ENCODE results near the gene SEZ6L. TPM values are rescaled to one million over a fixed set of nuclear protein-coding genes. Genes with fewer than 3 reads are reported as not detected.
A peak's percentile ranks its signal among the peaks of the same experiment; 100 is the strongest.

SEZ6L gene
- total RNA-seq, 4 donors from 2014 or later = 0.19 to 0.52 (median 0.22) TPM; not detected in 1

DNA sequence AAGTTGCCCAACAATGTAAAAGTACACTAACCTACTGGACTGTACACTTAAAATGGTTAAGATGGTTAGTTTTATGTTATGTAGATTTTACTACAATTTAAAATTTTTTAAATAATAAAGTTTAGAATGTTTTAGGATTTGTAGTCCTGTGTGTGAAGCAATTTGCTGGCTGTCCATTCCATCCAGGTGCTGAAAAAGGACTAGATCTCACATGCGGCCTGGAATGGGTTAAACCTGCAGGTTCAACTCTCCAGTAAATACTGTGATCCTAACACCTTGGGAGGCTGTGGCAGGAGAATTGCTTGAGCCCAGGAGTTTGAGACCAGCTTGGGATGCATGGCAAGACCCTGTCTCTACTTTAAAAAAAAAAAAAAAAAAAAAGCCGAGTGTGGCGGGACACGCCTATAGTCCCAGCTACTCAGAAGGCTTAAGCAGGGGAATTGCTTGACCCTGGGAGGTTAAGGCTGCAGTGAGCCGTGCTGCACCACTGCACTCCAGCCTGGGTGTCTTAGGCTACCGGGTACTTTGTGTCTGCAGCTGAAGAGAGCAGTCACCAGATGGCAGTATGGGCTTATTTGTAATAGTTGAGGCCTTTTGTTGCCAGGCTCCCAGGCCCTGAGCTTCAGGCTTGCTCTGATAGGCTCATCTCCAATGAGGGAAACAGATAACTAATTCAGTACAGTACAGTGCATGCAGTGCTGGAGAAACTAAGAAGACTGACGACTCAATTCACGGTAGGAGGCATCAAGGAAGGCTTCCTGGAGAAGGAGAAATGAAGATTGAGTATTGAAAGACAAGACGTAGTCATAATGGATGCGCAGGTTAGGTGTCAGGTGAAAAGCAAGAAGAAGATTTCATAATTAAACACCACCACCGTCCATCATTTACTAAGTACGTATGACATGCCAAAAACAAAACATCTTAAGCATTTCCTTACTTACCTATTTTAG is 195.1 kb downstream of the SEZ6L start:
- WGBS, 2 donors = 38 to 39% methylated on average over 12 of the region's 12 CpGs
- DNase-seq (ENCODE audit: low spot score in 2 of 2) = peak in 1 of 2 donors; percentile 43
- intact Hi-C loops (cut with DNase I; ENCODE audit: low total_unique reads) = no loop called here
- TF ChIP-seq CTCF (IDR thresholded peaks at IDR 0.05) = no peak
- TF ChIP-seq POLR2A (IDR thresholded peaks at IDR 0.05) = no peak
- H3K4me3 ChIP-seq (ENCODE audit: low read depth, poor library complexity, severe bottlenecking) = no peak overlapping the region

GRCh38 chr22:26367402-26368245 is 198.4 kb downstream of the SEZ6L start:
- intact Hi-C loops (cut with DNase I; ENCODE audit: low total_unique reads) = no loop called here
- TF ChIP-seq POLR2A (IDR thresholded peaks at IDR 0.05) (no peak), CTCF (IDR thresholded peaks at IDR 0.05) (no peak)
- H3K4me3 ChIP-seq (ENCODE audit: low read depth, poor library complexity, severe bottlenecking) = no peak overlapping the region
- 40 to 44% methylated on average over 19 of the region's 19 CpGs for WGBS, 2 donors
- no peak for DNase-seq (ENCODE audit: low spot score in 2 of 2)

- WGBS, 2 donors = 68 to 71% methylated on average over 4 of the region's 4 CpGs
Measured at GRCh38 chr22:26372890-26373289, 203.6 kb downstream of the SEZ6L start.

GRCh38 chr22:26374391-26375026 is 205.2 kb downstream of the SEZ6L start:
- H3K4me3 ChIP-seq (ENCODE audit: low read depth, poor library complexity, severe bottlenecking) = no peak overlapping the region
- no peak for DNase-seq (ENCODE audit: low spot score in 2 of 2)
- 47 to 56% methylated on average over 9 to 10 of the region's 10 CpGs for WGBS, 2 donors
- intact Hi-C loops (cut with DNase I; ENCODE audit: low total_unique reads) = loop anchor here (10.0 kb wide), 1 partner anchor 260 kb away; no protein-coding TSS in a partner anchor
- TF ChIP-seq POLR2A (IDR thresholded peaks at IDR 0.05) (no peak), CTCF (IDR thresholded peaks at IDR 0.05) (no peak)

More at GRCh38 chr22:26372890-26373289, 203.6 kb downstream of the SEZ6L start:
- TF ChIP-seq CTCF (IDR thresholded peaks at IDR 0.05) (no peak), POLR2A (IDR thresholded peaks at IDR 0.05) (no peak)
- no peak for DNase-seq (ENCODE audit: low spot score in 2 of 2)
- H3K4me3 ChIP-seq (ENCODE audit: low read depth, poor library complexity, severe bottlenecking) = no peak overlapping the region
- intact Hi-C loops (cut with DNase I; ENCODE audit: low total_unique reads) = loop anchor here (10.0 kb wide), 1 partner anchor 262 kb away; no protein-coding TSS in a partner anchor

GRCh38 chr22:26377170-26377830 is 208.0 kb downstream of the SEZ6L start:
- no peak for DNase-seq (ENCODE audit: low spot score in 2 of 2)
- WGBS, 2 donors = 22% methylated on average over 15 of the region's 15 CpGs
- TF ChIP-seq POLR2A (IDR thresholded peaks at IDR 0.05) = no peak
- TF ChIP-seq CTCF (IDR thresholded peaks at IDR 0.05) = no peak
- H3K4me3 ChIP-seq (ENCODE audit: low read depth, poor library complexity, severe bottlenecking) = no peak overlapping the region
- intact Hi-C loops (cut with DNase I; ENCODE audit: low total_unique reads) = loop anchor here (10.0 kb wide), 1 partner anchor 258 kb away; no protein-coding TSS in a partner anchor

Data from lower leg skin (tissue), 4 donors.